ENCODE measurements around the gene TASP1.

GRCh38 chr20:13571662-13572061 is 67.1 kb downstream of the TASP1 start:
- TF ChIP-seq SIN3A (IDR thresholded peaks at IDR 0.05; ENCODE audit: borderline replicate concordance, insufficient read depth, low read depth, low read length) (no peak), CTCF (IDR thresholded peaks at IDR 0.05) (no peak), POLR2AphosphoS5 (IDR thresholded peaks at IDR 0.05; ENCODE audit: low read depth, low read length) (no peak), REST (IDR thresholded peaks at IDR 0.05; ENCODE audit: insufficient read depth in 1 of 2, low read depth in 2 of 2, low read length in 1 of 2) (no peak), TCF7L2 (IDR thresholded peaks at IDR 0.05; ENCODE audit: low read depth, low read length) (no peak)

Measured in Panc1 (cell line).